K562 (cell line): Measurements from ENCODE around the gene MRFAP1. TPM values are rescaled to one million over a fixed set of nuclear protein-coding genes. Genes with fewer than 3 reads are reported as not detected.

Experiments
- BHLHE40 ChIP-seq: IDR thresholded peaks from 2 replicates; pipeline ENCODE4 v1.6.1; 2011; ENCODE audit warnings: low read length, improper control_type of control experiment
- CEBPG ChIP-seq, 3 experiments: fragments of 200-800 bp in 1 of 3; sonication (Bioruptor generic) in 1 of 3; sonication (generic) in 1 of 3; formaldehyde crosslinking in 1 of 3; IDR thresholded peaks in 2 of 3; conservative IDR thresholded peaks in 1 of 3; 2 replicates each; pipeline versions ENCODE4 v1.6.1 to v1.8.0; 2016 to 2022; ENCODE audit warnings: missing compliant biosample characterization in 2 of 3, missing genetic modification characterization in 2 of 3, mild to moderate bottlenecking in 1 of 3, missing genetic modification reagents in 1 of 3
- E2F3 ChIP-seq: fragments of 250-450 bp; sonication (Bioruptor Pico); IDR thresholded peaks from 2 replicates; pipeline ENCODE4 v1.4.0; 2020; ENCODE audit warnings: mild to moderate bottlenecking
- KLF10 ChIP-seq: fragments of 250-450 bp; sonication (Bioruptor Pico); IDR thresholded peaks from 2 replicates; pipeline ENCODE4 v1.6.1; 2021; ENCODE audit warnings: matching md5 sums
- MYC ChIP-seq, 2 experiments: fragments of 250-450 bp in 1 of 2; sonication (Bioruptor Pico) in 1 of 2; IDR thresholded peaks; 2 replicates each; pipeline versions ENCODE4 v1.5.1 to v1.6.1; 2012 to 2021; ENCODE audit warnings: low read depth in 2 of 2, borderline replicate concordance in 1 of 2, improper control_type of control experiment in 1 of 2, low read length in 1 of 2, mild to moderate bottlenecking in 1 of 2, moderate library complexity in 1 of 2
- NCOA6 ChIP-seq: fragments of 450-650 bp; IDR thresholded peaks from 2 replicates; pipeline ENCODE4 v1.6.1; 2017; ENCODE audit warnings: mild to moderate bottlenecking
- NCOR1 ChIP-seq: fragments of 450-650 bp; IDR thresholded peaks from 2 replicates; pipeline ENCODE4 v1.6.1; 2016; ENCODE audit warnings: mild to moderate bottlenecking, moderate library complexity
- NFRKB ChIP-seq: fragments of 450-650 bp; IDR thresholded peaks from 2 replicates; pipeline ENCODE4 v1.6.1; 2016; ENCODE audit warnings: low read depth
- POLR2A ChIP-seq: fragments of 450-650 bp; conservative IDR thresholded peaks from 2 replicates; pipeline ENCODE4 v1.6.1; 2016
- RBM15 ChIP-seq: fragments of 200-400 bp; formaldehyde crosslinking; IDR thresholded peaks from 2 replicates; pipeline ENCODE4 v1.6.1; 2018; ENCODE audit warnings: mild to moderate bottlenecking, low read length, moderate library complexity; ENCODE audit not compliant: insufficient read depth
- RNF219 ChIP-seq: fragments of 250-450 bp; sonication (Bioruptor Pico); IDR thresholded peaks from 2 replicates; pipeline ENCODE4 v1.5.0; 2022; ENCODE audit warnings: mild to moderate bottlenecking
- ZKSCAN1 ChIP-seq: fragments of 150-350 bp; IDR thresholded peaks from 2 replicates; pipeline ENCODE4 v1.6.1; 2016; ENCODE audit warnings: low read depth, low read length
- ZNF134 ChIP-seq: fragments of 250-450 bp; sonication (Bioruptor Pico); conservative IDR thresholded peaks from 2 replicates; pipeline ENCODE4 v1.4.0; 2020
- ZNF592 ChIP-seq: fragments of 450-650 bp; IDR thresholded peaks from 2 replicates; pipeline ENCODE4 v1.6.1; 2017; ENCODE audit warnings: antibody characterized with exemption, mild to moderate bottlenecking
- polyA plus RNA-seq, 8 experiments: library from polyadenylated mRNA; depleted of rRNA in 4 of 8; stranded (reverse) in 5 of 8; unstranded in 3 of 8; fragments of >200 nt; fragmentation: Nextera tagmentation in 2 of 8; fragmentation: Illumina TruSeq in 1 of 8; extraction: Ambion mirVana in 2 of 8; extraction: Trizol in 1 of 8; gene quantifications; 2 replicates each; pipeline versions ENCODE4 v1.2.1 to v1.2.3, GENCODE V29; 2011 to 2014; ENCODE audit warnings: inconsistent platforms in 1 of 8, missing spikeins in 1 of 8
- total RNA-seq, 7 experiments: library from RNA; depleted of rRNA in 6 of 7; stranded (reverse); fragments of >200 nt in 6 of 7; fragmentation: Illumina TruSeq in 2 of 7; extraction: Trizol in 2 of 7; gene quantifications; 2 replicates each; pipeline versions ENCODE4 v1.2.1 to v1.2.3, GENCODE V29; 2011 to 2021; ENCODE audit warnings: low replicate concordance in 1 of 7
- TF ChIP-seq, protein P1 (sequence below): fragments of 450-650 bp; IDR thresholded peaks from 2 replicates; pipeline ENCODE4 v1.6.1; 2018; ENCODE audit warnings: mild to moderate bottlenecking, low read depth; ENCODE audit not compliant: partially characterized antibody
- TF ChIP-seq, protein P2 (sequence below), 2 experiments: fragments of 150-350 bp in 1 of 2; IDR thresholded peaks; 2 replicates each; pipeline ENCODE4 v1.6.1; 2012 to 2016; ENCODE audit warnings: low read depth in 2 of 2, low read length in 2 of 2, mild to moderate bottlenecking in 1 of 2, moderate library complexity in 1 of 2

The MRFAP1 gene
- total and polyA plus RNA-seq, 9 of the 15 experiments (the other 6 are each of a cell fraction or from before 2014, with no cell fraction given), result 46.0 to 270 (median 151) TPM

GRCh38 chr4:6674500-6675149 is 34.1 kb downstream of the MRFAP1 start (continued):
- TF ChIP-seq MYC (IDR thresholded peaks at IDR 0.05; ENCODE audit: low read depth, low read length) (no peak), MYC (CRISPR knock-in tag; IDR thresholded peaks at IDR 0.05; ENCODE audit: borderline replicate concordance, low read depth) (no peak), RNF219 (CRISPR knock-in tag) (no peak), NFRKB (no peak), ZNF134 (no peak), KLF10 (CRISPR knock-in tag) (no peak), NCOR1 (peak; percentile 62), BHLHE40 (no peak), NCOA6 (no peak), ZNF592 (0 out of 2 replicates have a peak, but pooled peaks have one; percentile 52), E2F3 (no peak), CEBPG (CRISPR knock-in tag; IDR thresholded peaks at IDR 0.05) (no peak), CEBPG (tag; conservative IDR thresholded peaks at IDR 0.05 in 1 of 2, IDR thresholded peaks at IDR 0.05 in 1 of 2) (no peak), RBM15 (no peak), POLR2A (0 out of 2 replicates have a peak, but pooled peaks have one; percentile 34), ZKSCAN1 (no peak)
- TF ChIP-seq, protein P1, sequence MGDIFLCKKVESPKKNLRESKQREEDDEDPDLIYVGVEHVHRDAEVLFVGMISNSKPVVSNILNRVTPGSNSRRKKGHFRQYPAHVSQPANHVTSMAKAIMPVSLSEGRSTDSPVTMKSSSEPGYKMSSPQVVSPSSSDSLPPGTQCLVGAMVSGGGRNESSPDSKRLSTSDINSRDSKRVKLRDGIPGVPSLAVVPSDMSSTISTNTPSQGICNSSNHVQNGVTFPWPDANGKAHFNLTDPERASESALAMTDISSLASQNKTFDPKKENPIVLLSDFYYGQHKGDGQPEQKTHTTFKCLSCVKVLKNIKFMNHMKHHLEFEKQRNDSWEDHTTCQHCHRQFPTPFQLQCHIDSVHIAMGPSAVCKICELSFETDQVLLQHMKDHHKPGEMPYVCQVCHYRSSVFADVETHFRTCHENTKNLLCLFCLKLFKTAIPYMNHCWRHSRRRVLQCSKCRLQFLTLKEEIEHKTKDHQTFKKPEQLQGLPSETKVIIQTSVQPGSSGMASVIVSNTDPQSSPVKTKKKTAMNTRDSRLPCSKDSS, result no peak
- TF ChIP-seq, protein P2, sequence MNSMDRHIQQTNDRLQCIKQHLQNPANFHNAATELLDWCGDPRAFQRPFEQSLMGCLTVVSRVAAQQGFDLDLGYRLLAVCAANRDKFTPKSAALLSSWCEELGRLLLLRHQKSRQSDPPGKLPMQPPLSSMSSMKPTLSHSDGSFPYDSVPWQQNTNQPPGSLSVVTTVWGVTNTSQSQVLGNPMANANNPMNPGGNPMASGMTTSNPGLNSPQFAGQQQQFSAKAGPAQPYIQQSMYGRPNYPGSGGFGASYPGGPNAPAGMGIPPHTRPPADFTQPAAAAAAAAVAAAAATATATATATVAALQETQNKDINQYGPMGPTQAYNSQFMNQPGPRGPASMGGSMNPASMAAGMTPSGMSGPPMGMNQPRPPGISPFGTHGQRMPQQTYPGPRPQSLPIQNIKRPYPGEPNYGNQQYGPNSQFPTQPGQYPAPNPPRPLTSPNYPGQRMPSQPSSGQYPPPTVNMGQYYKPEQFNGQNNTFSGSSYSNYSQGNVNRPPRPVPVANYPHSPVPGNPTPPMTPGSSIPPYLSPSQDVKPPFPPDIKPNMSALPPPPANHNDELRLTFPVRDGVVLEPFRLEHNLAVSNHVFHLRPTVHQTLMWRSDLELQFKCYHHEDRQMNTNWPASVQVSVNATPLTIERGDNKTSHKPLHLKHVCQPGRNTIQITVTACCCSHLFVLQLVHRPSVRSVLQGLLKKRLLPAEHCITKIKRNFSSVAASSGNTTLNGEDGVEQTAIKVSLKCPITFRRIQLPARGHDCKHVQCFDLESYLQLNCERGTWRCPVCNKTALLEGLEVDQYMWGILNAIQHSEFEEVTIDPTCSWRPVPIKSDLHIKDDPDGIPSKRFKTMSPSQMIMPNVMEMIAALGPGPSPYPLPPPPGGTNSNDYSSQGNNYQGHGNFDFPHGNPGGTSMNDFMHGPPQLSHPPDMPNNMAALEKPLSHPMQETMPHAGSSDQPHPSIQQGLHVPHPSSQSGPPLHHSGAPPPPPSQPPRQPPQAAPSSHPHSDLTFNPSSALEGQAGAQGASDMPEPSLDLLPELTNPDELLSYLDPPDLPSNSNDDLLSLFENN (IDR thresholded peaks at IDR 0.05; ENCODE audit: low read depth in 2 of 2, low read length in 2 of 2), result no peak
